Spleen (tissue), 11 donors: Measurements from ENCODE around the gene RTP2. TPM values are rescaled to one million over a fixed set of nuclear protein-coding genes. Genes with fewer than 3 reads are reported as not detected.

Source experiments
- DNase-seq: peaks from one replicate; pipeline ENCODE4 v3.0.0-alpha.2; 2020
- H3K27ac ChIP-seq, 8 donors: fragments of 200-600 bp; sonication (generic) in 7 of 8; 1 replicate in 4 of 8; 2 replicates in 4 of 8; pipeline versions ENCODE4 v1.5.0 to v1.8.0; 2016 to 2021; ENCODE audit warnings: inconsistent platforms in 4 of 8, mild to moderate bottlenecking in 4 of 8, moderate library complexity in 1 of 8
- H3K27me3 ChIP-seq, 7 donors: fragments of 200-600 bp; sonication (generic) in 6 of 7; replicated peaks in 1 of 7; 1 replicate in 4 of 7; 2 replicates in 3 of 7; pipeline versions ENCODE4 v1.5.0 to v1.8.0; 2016 to 2021; ENCODE audit warnings: inconsistent platforms in 3 of 7, mild to moderate bottlenecking in 1 of 7
- H3K36me3 ChIP-seq, 6 donors: fragments of 200-600 bp; sonication (generic) in 5 of 6; 1 replicate in 4 of 6; 2 replicates in 2 of 6; pipeline versions ENCODE4 v1.5.0 to v1.8.0; 2016 to 2021; ENCODE audit warnings: inconsistent platforms in 2 of 6
- H3K4me1 ChIP-seq, 6 donors: fragments of 200-600 bp; sonication (generic) in 5 of 6; 1 replicate in 3 of 6; 2 replicates in 3 of 6; pipeline versions ENCODE4 v1.5.0 to v1.8.0; 2016 to 2021; ENCODE audit warnings: inconsistent platforms in 3 of 6
- H3K4me3 ChIP-seq, 8 donors: fragments of 200-600 bp; sonication (generic) in 7 of 8; 1 replicate in 4 of 8; 2 replicates in 4 of 8; pipeline versions ENCODE4 v1.5.0 to v1.8.0; 2016 to 2021; ENCODE audit warnings: inconsistent platforms in 4 of 8, mild to moderate bottlenecking in 4 of 8, moderate library complexity in 2 of 8
- H3K9me3 ChIP-seq, 8 donors: fragments of 200-600 bp; sonication (generic) in 7 of 8; 1 replicate in 4 of 8; 2 replicates in 4 of 8; pipeline versions ENCODE4 v1.5.0 to v1.8.0; 2016 to 2021; ENCODE audit warnings: inconsistent platforms in 4 of 8
- POLR2A ChIP-seq, 3 donors: fragments of 450-650 bp; IDR thresholded peaks; one replicate each; pipeline ENCODE4 v1.5.1; 2017; ENCODE audit warnings: antibody characterized with exemption in 3 of 3, mild to moderate bottlenecking in 1 of 3
- POLR2AphosphoS5 ChIP-seq, 3 donors: sonication (generic); formaldehyde crosslinking; IDR thresholded peaks; one replicate each; pipeline ENCODE4 v1.5.1; 2017; ENCODE audit warnings: antibody characterized with exemption in 3 of 3
- WGBS, 5 donors: extraction: QIAGEN DNeasy Blood & Tissue Kit in 3 of 5; methylation state at CpG; one replicate each; pipeline versions ENCODE4 v1.1.5 to v1.1.7; 2013 to 2018; 5-methylcytosine and 5-hydroxymethylcytosine counted together
- intact Hi-C: fragments of 100-400 bp; cut with DNase I; formaldehyde crosslinking; loops from one replicate; pipeline ENCODE4 v1.15.0; 2023; ENCODE audit warnings: low total_unique reads
- polyA plus RNA-seq, 3 donors: library from polyadenylated mRNA; stranded (reverse); fragments of 200-250 nt; gene quantifications; one replicate each; pipeline ENCODE4 v1.2.1, GENCODE V29; 2013
- total RNA-seq, 7 donors: library from RNA; depleted of rRNA in 3 of 7; stranded (reverse); fragments of >200 nt in 3 of 7; fragmentation: NEBNext Ultra II Directional in 4 of 7; extraction: Animal tissue kit (Norgen Biotek cat#: 25700) in 4 of 7; gene quantifications; one replicate each; pipeline versions ENCODE4 v1.1.0 to v1.2.1, GENCODE V29; 2016 to 2021
- TF ChIP-seq, protein P1 (sequence below), 11 experiments: fragments of 200-600 bp in 7 of 11; fragments of 450-650 bp in 4 of 11; sonication (generic) in 4 of 11; IDR thresholded peaks in 8 of 11; conservative IDR thresholded peaks in 3 of 11; 1 replicate in 7 of 11; 2 replicates in 4 of 11; pipeline versions ENCODE4 v1.4.0 to v1.8.0; 2016 to 2021; ENCODE audit warnings: antibody characterized with exemption in 11 of 11, inconsistent platforms in 4 of 11, mild to moderate bottlenecking in 1 of 11
- donor health status: healthy with polysubstance abuse.
- donor health status: DM: no; HTN: no; CAD: no; lungs with moderate emphysema.
- donor health status: DM: no; HTN: no; CAD: no.
- donor health status: Bipolar disorder and iron deficiency.
- donor health status: healthy.
- donor health status: DM: no; HTN: no; CAD: no.
- donor health status: DM: yes; HTN: yes; CAD: no.

The RTP2 gene
- total and polyA plus RNA-seq, 10 donors: not detected

DNA sequence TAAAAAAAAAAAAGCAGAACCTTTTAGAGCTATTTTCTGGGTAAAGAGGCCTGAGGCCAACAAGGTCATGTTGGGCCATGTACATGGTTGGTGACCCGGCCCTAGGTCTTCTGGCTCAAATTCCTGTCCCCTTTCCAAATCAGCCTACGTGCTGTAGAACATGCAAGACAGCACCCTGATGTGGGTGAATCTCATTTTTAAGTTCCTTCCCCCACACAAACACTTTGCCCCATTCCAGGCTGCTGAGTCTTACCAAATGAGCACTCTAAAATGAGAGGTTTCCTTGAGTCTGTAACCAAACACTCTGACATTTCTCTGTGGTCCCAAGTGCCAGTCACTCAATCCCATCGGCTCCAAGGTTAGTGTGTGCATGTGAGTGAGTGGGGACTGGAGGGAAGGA, 33.5 kb upstream of the RTP2 start:
- 64 to 78% (median 73%) methylated on average over 3 of the region's 3 CpGs for WGBS, 5 donors
- TF ChIP-seq POLR2A (IDR thresholded peaks at IDR 0.05) (no peak), POLR2AphosphoS5 (IDR thresholded peaks at IDR 0.05) (peak in 1 of 3 donors; percentile 42)
- TF ChIP-seq, protein P1, sequence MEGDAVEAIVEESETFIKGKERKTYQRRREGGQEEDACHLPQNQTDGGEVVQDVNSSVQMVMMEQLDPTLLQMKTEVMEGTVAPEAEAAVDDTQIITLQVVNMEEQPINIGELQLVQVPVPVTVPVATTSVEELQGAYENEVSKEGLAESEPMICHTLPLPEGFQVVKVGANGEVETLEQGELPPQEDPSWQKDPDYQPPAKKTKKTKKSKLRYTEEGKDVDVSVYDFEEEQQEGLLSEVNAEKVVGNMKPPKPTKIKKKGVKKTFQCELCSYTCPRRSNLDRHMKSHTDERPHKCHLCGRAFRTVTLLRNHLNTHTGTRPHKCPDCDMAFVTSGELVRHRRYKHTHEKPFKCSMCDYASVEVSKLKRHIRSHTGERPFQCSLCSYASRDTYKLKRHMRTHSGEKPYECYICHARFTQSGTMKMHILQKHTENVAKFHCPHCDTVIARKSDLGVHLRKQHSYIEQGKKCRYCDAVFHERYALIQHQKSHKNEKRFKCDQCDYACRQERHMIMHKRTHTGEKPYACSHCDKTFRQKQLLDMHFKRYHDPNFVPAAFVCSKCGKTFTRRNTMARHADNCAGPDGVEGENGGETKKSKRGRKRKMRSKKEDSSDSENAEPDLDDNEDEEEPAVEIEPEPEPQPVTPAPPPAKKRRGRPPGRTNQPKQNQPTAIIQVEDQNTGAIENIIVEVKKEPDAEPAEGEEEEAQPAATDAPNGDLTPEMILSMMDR (IDR thresholded peaks at IDR 0.05 in 8 of 11, conservative IDR thresholded peaks at IDR 0.05 in 3 of 11): no peak
- no peaks in the 10 kb centered on the region for H3K27me3 ChIP-seq
- DNase-seq: no peak
- peak overlapping the region in 1 of 8 donors; percentile 84 for H3K4me3 ChIP-seq
- intact Hi-C loops: no loop called here
- H3K36me3 ChIP-seq: peaks cover 0 to 51% (median 34%) of the 10 kb centered on the region in 6 donors
- peak overlapping the region in 6 of 8 donors; percentile 42 to 99 (median 98) for H3K27ac ChIP-seq
- peaks cover 5 to 66% (median 44%) of the 10 kb centered on the region in 6 donors for H3K4me1 ChIP-seq
- no peaks in the 10 kb centered on the region for H3K9me3 ChIP-seq

DNA sequence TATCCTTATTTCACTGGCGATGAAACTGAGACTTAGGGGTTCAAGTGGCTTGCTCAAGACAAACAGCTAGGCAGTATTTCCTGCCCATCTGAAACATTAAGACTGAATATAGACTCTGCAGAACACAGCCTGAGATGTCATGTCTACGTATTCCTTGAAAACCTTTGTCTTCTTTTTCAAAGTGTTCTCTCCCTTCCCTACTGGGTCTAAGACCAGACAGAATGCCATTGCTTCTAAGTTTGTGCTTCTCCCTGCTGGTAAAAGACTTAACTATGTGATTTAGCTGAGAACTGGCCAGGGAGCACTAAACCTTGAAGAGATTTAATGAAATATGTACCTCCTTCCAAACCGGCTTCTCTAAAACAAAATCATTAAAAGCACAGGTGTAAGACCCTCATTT, 33.0 kb upstream of the RTP2 start:
- Histone ChIP-seq H3K27me3 (no peaks in the 10 kb centered on the region), H3K4me1 (peaks cover 2 to 61% (median 39%) of the 10 kb centered on the region in 6 donors), H3K27ac (peak overlapping the region in 4 of 8 donors; percentile 97 to 99 (median 99)), H3K36me3 (peaks cover 0 to 55% (median 39%) of the 10 kb centered on the region in 6 donors), H3K4me3 (no peak overlapping the region), H3K9me3 (no peaks in the 10 kb centered on the region)
- no peak for DNase-seq
- WGBS, 5 donors: 78 to 97% (median 89%) methylated on average over 3 of the region's 3 CpGs
- TF ChIP-seq, protein P1 (IDR thresholded peaks at IDR 0.05 in 8 of 11, conservative IDR thresholded peaks at IDR 0.05 in 3 of 11): no peak
- TF ChIP-seq POLR2AphosphoS5 (IDR thresholded peaks at IDR 0.05): no peak
- no peak for TF ChIP-seq POLR2A (IDR thresholded peaks at IDR 0.05)
- intact Hi-C loops: no loop called here

DNA sequence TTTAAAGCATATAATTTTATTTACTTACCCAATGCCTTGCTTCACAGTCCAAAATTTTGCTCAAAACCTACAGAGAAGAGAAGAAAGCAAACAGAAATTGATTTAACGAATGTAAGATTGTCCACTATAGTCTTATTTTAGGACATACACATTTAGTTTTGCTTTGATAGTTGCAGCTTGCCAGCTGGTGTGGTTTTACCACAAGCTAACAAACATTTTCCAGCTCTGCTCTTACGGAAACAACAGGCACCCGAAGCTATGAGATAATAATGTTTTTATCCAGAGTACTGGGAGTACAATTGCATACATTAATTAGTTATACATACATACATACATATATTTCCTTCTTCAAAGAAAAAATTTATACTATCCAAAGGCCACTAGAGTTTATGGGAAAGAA, 32.5 kb upstream of the RTP2 start:
- peaks cover 0 to 61% (median 44%) of the 10 kb centered on the region in 6 donors for H3K36me3 ChIP-seq
- no peak overlapping the region for H3K4me3 ChIP-seq
- H3K4me1 ChIP-seq: peaks cover 0 to 56% (median 35%) of the 10 kb centered on the region in 6 donors
- intact Hi-C loops: no loop called here
- no peak overlapping the region for H3K27ac ChIP-seq
- DNase-seq: no peak
- TF ChIP-seq POLR2AphosphoS5 (IDR thresholded peaks at IDR 0.05) (no peak), POLR2A (IDR thresholded peaks at IDR 0.05) (no peak)
- TF ChIP-seq, protein P1 (IDR thresholded peaks at IDR 0.05 in 8 of 11, conservative IDR thresholded peaks at IDR 0.05 in 3 of 11): no peak
- no peaks in the 10 kb centered on the region for H3K9me3 ChIP-seq
- no peaks in the 10 kb centered on the region for H3K27me3 ChIP-seq
- 77 to 95% (median 89%) methylated on average over 3 of the region's 3 CpGs for WGBS, 5 donors

DNA sequence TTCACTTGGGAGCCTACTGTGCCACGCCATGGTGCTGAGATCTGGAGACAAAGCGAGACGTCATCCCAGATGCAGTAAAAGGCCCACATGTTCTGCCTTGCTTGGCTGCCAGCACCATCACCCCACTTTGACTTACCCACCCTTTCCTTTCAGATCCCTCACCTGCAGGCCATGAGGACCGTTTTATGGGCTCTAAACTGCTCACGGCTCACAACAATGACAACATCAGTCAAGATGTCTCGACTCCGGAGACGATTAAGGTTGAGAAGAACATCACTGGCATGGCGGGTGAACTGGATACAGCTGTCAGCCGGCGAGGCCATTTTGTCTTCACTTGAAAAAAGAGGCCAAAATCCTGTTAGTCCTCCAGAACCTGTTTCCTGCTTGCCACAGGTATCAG, 31.0 kb upstream of the RTP2 start:
- TF ChIP-seq POLR2AphosphoS5 (IDR thresholded peaks at IDR 0.05): peak in 1 of 3 donors; percentile 48
- no peak for TF ChIP-seq POLR2A (IDR thresholded peaks at IDR 0.05)
- DNase-seq: no peak
- Histone ChIP-seq H3K36me3 (peaks cover 5 to 75% (median 59%) of the 10 kb centered on the region in 6 donors), H3K4me1 (peaks cover 0 to 43% (median 23%) of the 10 kb centered on the region in 6 donors), H3K27ac (no peak overlapping the region), H3K9me3 (no peaks in the 10 kb centered on the region), H3K4me3 (no peak overlapping the region), H3K27me3 (no peaks in the 10 kb centered on the region)
- intact Hi-C loops: no loop called here
- WGBS, 5 donors: 91 to 95% (median 95%) methylated on average over 11 of the region's 11 CpGs
